ENCODE data around the gene ATP1A3. TPM values are rescaled to one million over a fixed set of nuclear protein-coding genes. Genes with fewer than 3 reads are reported as not detected.

Gene ATP1A3
- total RNA-seq, 4 donors from 2014 or later: not detected

GRCh38 chr19:41921577-41922576 lies 72.2 kb downstream of the ATP1A3 start:
- 9 to 13% methylated on average over 22 of the region's 22 CpGs for WGBS, 2 donors
- TF ChIP-seq EP300 (IDR thresholded peaks at IDR 0.05) (no peak), POLR2A (IDR thresholded peaks at IDR 0.05) (no peak), CTCF (IDR thresholded peaks at IDR 0.05) (no peak)
- no peaks in the 10 kb centered on the region for H3K4me1 ChIP-seq
- no peak for DNase-seq (ENCODE audit: low spot score in 2 of 2)
- no peak overlapping the region for H3K27ac ChIP-seq
- H3K36me3 ChIP-seq: peaks cover 0 to 4% (median 0%) of the 10 kb centered on the region in 3 donors
- H3K27me3 ChIP-seq: peaks cover 0 to 97% of the 10 kb centered on the region in 2 donors
- H3K4me3 ChIP-seq: no peak overlapping the region
- no peaks in the 10 kb centered on the region for H3K9me3 ChIP-seq

GRCh38 chr19:41920882-41921576 lies 73.0 kb downstream of the ATP1A3 start:
- no peak overlapping the region for H3K4me3 ChIP-seq
- WGBS, 2 donors: 4 to 6% methylated on average over 25 to 26 of the region's 26 CpGs
- H3K4me1 ChIP-seq: no peaks in the 10 kb centered on the region
- peaks cover 0 to 4% (median 0%) of the 10 kb centered on the region in 3 donors for H3K36me3 ChIP-seq
- DNase-seq (ENCODE audit: low spot score in 2 of 2): no peak
- H3K27ac ChIP-seq: no peak overlapping the region
- no peaks in the 10 kb centered on the region for H3K9me3 ChIP-seq
- no peak for TF ChIP-seq POLR2A (IDR thresholded peaks at IDR 0.05)
- TF ChIP-seq CTCF (IDR thresholded peaks at IDR 0.05): no peak
- no peak for TF ChIP-seq EP300 (IDR thresholded peaks at IDR 0.05)
- peaks cover 0 to 97% of the 10 kb centered on the region in 2 donors for H3K27me3 ChIP-seq

DNA sequence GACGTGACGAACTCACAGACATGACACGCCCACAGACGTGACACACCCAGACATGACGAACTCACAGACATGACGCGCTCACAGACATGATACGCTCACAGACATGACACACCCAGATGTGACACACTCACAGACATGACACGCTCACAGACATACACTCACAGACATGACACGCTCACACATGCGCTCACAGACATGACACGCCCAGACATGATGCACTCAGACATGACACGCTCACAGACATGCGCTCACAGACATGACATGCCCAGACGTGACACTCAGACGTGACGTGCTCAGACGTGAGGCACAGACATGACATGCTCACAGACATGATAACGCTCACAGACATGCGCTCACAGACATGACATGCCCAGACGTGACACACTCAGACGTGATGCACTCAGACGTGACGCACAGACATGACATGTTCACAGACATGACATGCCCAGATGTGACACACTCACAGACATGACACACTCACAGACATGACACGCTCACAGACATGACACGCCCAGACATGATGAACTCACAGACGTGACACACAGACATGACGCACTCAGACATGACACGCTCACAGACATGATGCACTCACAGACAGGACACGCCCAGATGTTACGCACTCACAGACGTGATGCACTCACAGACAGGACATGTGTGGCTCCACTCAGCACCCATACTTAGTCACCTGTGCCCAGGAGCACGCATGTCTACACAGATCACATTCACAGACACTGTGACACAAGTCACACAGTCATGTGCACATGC lies 73.9 kb downstream of the ATP1A3 start:
- TF ChIP-seq CTCF (IDR thresholded peaks at IDR 0.05): no peak
- TF ChIP-seq EP300 (IDR thresholded peaks at IDR 0.05): no peak
- no peak for TF ChIP-seq POLR2A (IDR thresholded peaks at IDR 0.05)
- Histone ChIP-seq H3K27ac (no peak overlapping the region), H3K4me3 (no peak overlapping the region), H3K4me1 (peaks cover 0 to 8% (median 2%) of the 10 kb centered on the region in 4 donors), H3K27me3 (peaks cover 0 to 97% of the 10 kb centered on the region in 2 donors), H3K9me3 (no peaks in the 10 kb centered on the region), H3K36me3 (no peaks in the 10 kb centered on the region)
- 86% methylated on average over 33 of the region's 33 CpGs for WGBS, 2 donors
- DNase-seq (ENCODE audit: low spot score in 2 of 2): no peak

- peaks cover 0 to 12% (median 2%) of the 10 kb centered on the region in 4 donors for H3K4me1 ChIP-seq
- whole genome bisulfite sequencing, 2 donors: 88 to 92% methylated on average over 5 of the region's 5 CpGs
- TF ChIP-seq EP300 (IDR thresholded peaks at IDR 0.05) (no peak), POLR2A (IDR thresholded peaks at IDR 0.05) (no peak), CTCF (IDR thresholded peaks at IDR 0.05) (no peak)
- no peaks in the 10 kb centered on the region for H3K36me3 ChIP-seq
- no peak overlapping the region for H3K4me3 ChIP-seq
- H3K9me3 ChIP-seq: no peaks in the 10 kb centered on the region
- H3K27me3 ChIP-seq: peaks cover 0 to 94% of the 10 kb centered on the region in 2 donors
- H3K27ac ChIP-seq: no peak overlapping the region
- no peak for DNase-seq (ENCODE audit: low spot score in 2 of 2)
Observed at GRCh38 chr19:41918653-41919244, 75.3 kb downstream of the ATP1A3 start.
